ENCODE data around the gene MALSU1.

The MALSU1 gene

GRCh38 chr7:23356726-23357125 lies 57.6 kb downstream of the MALSU1 start:
- H4K20me1 ChIP-seq (ENCODE audit: insufficient read depth), result peaks cover 8% of the 10 kb centered on the region; the same call in 1 of the 2 replicates
- H3K4me1 ChIP-seq (ENCODE audit: low read depth, poor library complexity, severe bottlenecking), result peaks cover 39% of the 10 kb centered on the region
- H3K27me3 ChIP-seq (ENCODE audit: insufficient read depth, low read depth), result no peaks in the 10 kb centered on the region
- no peak overlapping the region for H3K27ac ChIP-seq
- H3K4me3 ChIP-seq (IDR thresholded peaks at IDR 0.05; ENCODE audit: insufficient read depth, low read depth, low read length), result no peak overlapping the region
- no peak for TF ChIP-seq CTCF (conservative IDR thresholded peaks at IDR 0.05; ENCODE audit: low read depth, low read length)
- H3K79me2 ChIP-seq (ENCODE audit: insufficient read depth, low read depth), result peaks cover 44% of the 10 kb centered on the region; the same call in 1 of the 2 replicates
- no peak overlapping the region for H3K9ac ChIP-seq
- H3K36me3 ChIP-seq (ENCODE audit: insufficient read depth), result no peaks in the 10 kb centered on the region; the same call in 1 of the 2 replicates
- no peak overlapping the region for H3K4me2 ChIP-seq
- H2AFZ ChIP-seq (ENCODE audit: low read depth), result no peak overlapping the region

- Histone ChIP-seq H3K79me2 (ENCODE audit: insufficient read depth, low read depth) (peaks cover 44% of the 10 kb centered on the region; the same call in 1 of the 2 replicates), H3K36me3 (ENCODE audit: insufficient read depth) (no peaks in the 10 kb centered on the region; the same call in 1 of the 2 replicates), H3K4me1 (ENCODE audit: low read depth, poor library complexity, severe bottlenecking) (peaks cover 39% of the 10 kb centered on the region), H2AFZ (ENCODE audit: low read depth) (no peak overlapping the region), H3K4me3 (IDR thresholded peaks at IDR 0.05; ENCODE audit: insufficient read depth, low read depth, low read length) (no peak overlapping the region), H3K9ac (no peak overlapping the region), H3K27ac (peak overlapping the region; percentile 1; the same call in 1 of the 2 replicates), H3K27me3 (ENCODE audit: insufficient read depth, low read depth) (no peaks in the 10 kb centered on the region), H3K4me2 (no peak overlapping the region), H4K20me1 (ENCODE audit: insufficient read depth) (peaks cover 12% of the 10 kb centered on the region; the same call in 1 of the 2 replicates)
- peak; percentile 63 for TF ChIP-seq CTCF (conservative IDR thresholded peaks at IDR 0.05; ENCODE audit: low read depth, low read length)
Observed at GRCh38 chr7:23357190-23358093, 58.3 kb downstream of the MALSU1 start.

GRCh38 chr7:23358152-23358674 lies 59.1 kb downstream of the MALSU1 start:
- H3K4me1 ChIP-seq (ENCODE audit: low read depth, poor library complexity, severe bottlenecking), result peaks cover 39% of the 10 kb centered on the region
- H3K27ac ChIP-seq, result peak overlapping the region; percentile 11; the same call in 1 of the 2 replicates
- H3K4me3 ChIP-seq (IDR thresholded peaks at IDR 0.05; ENCODE audit: insufficient read depth, low read depth, low read length), result no peak overlapping the region
- no peak overlapping the region for H3K9ac ChIP-seq
- TF ChIP-seq CTCF (conservative IDR thresholded peaks at IDR 0.05; ENCODE audit: low read depth, low read length), result no peak
- H3K36me3 ChIP-seq (ENCODE audit: insufficient read depth), result no peaks in the 10 kb centered on the region; the same call in 1 of the 2 replicates
- H3K79me2 ChIP-seq (ENCODE audit: insufficient read depth, low read depth), result peaks cover 44% of the 10 kb centered on the region; the same call in 1 of the 2 replicates
- H2AFZ ChIP-seq (ENCODE audit: low read depth), result no peak overlapping the region
- H3K4me2 ChIP-seq, result no peak overlapping the region
- H3K27me3 ChIP-seq (ENCODE audit: insufficient read depth, low read depth), result no peaks in the 10 kb centered on the region
- peaks cover 14% of the 10 kb centered on the region for H4K20me1 ChIP-seq (ENCODE audit: insufficient read depth)
